ENCODE results near the gene CADM1. TPM values are rescaled to one million over a fixed set of nuclear protein-coding genes. Genes with fewer than 3 reads are reported as not detected.
A peak's percentile ranks its signal among the peaks of the same experiment; 100 is the strongest.

Gene CADM1
- total and polyA plus RNA-seq, 9 of the 15 experiments (the other 6 are each of a cell fraction or from before 2014, with no cell fraction given), result 0.42 TPM; not detected in 8

DNA sequence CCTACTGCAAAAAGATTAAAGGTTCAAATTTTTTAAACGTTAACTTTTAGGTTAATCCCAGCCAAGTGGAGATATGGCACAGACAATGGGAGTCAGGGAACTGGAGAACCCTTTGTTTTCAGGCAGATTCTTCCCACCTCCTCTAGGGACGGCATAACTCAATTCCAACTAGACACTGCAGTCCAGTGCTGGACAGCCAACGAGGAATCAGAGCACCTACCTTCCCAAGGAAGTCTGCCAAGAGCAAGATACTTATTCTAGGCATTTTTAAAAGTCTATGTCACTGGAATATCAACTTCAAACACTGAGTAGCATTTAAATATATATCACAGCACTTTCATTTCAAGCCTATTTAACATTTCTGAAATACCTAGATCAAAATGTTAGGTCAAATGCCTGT lies 7.3 kb downstream of the CADM1 start:
- Histone ChIP-seq H3K9me3 (replicated peaks; ENCODE audit: control insufficient read depth, insufficient read depth, low read depth, low read length) (no peaks in the 10 kb centered on the region), H3K9ac (ENCODE audit: insufficient read depth in 1 of 2, low read depth in 2 of 2, low read length in 2 of 2) (no peak overlapping the region), H3K4me2 (ENCODE audit: insufficient read depth, low read length) (no peak overlapping the region), H3K4me1 (replicated peaks in 1 of 2; ENCODE audit: control insufficient read depth in 2 of 2, insufficient read depth in 2 of 2, low read length in 2 of 2) (no peaks in the 10 kb centered on the region), H4K20me1 (replicated peaks; ENCODE audit: control insufficient read depth, insufficient read depth, low read length) (no peaks in the 10 kb centered on the region; the same call in 1 of the 2 replicates), H2AFZ (ENCODE audit: low read depth, low read length) (no peak overlapping the region), H3K27me3 (ENCODE audit: control insufficient read depth in 2 of 2, insufficient read depth in 2 of 2, low read length in 2 of 2) (no peaks in the 10 kb centered on the region), H3K36me3 (ENCODE audit: control insufficient read depth, insufficient read depth, low read length) (no peaks in the 10 kb centered on the region), H3K4me3 (no peak overlapping the region), H3K27ac (ENCODE audit: extremely low read depth, low read depth, low read length) (no peak overlapping the region), H3K9me1 (ENCODE audit: control insufficient read depth, insufficient read depth, low read length) (no peaks in the 10 kb centered on the region), H3K79me2 (ENCODE audit: control insufficient read depth, insufficient read depth, low read length) (no peaks in the 10 kb centered on the region)
- ChIA-PET CTCF (ENCODE audit: low intra/inter-chr PET ratio) (no interaction called here), POLR2A (no interaction called here)
- TF ChIP-seq MBD2 (IDR thresholded peaks at IDR 0.05; ENCODE audit: borderline replicate concordance, low read depth) (no peak), ZFPM2 (CRISPR knock-in tag; IDR thresholded peaks at IDR 0.05) (no peak), L3MBTL2 (IDR thresholded peaks at IDR 0.05) (no peak), ZKSCAN8 (CRISPR knock-in tag; IDR thresholded peaks at IDR 0.05) (no peak), SMAD2 (IDR thresholded peaks at IDR 0.05; ENCODE audit: low read depth, low read length) (no peak), TEAD2 (tag; IDR thresholded peaks at IDR 0.05) (no peak), MAFG (tag; conservative IDR thresholded peaks at IDR 0.05) (no peak), HNRNPH1 (optimal IDR thresholded peaks at IDR 0.05; ENCODE audit: low read depth, low read length) (no peak), FIP1L1 (IDR thresholded peaks at IDR 0.05; ENCODE audit: low read depth, low read length, poor library complexity, severe bottlenecking) (no peak), CEBPB (tag; IDR thresholded peaks at IDR 0.05) (no peak), ZNF79 (CRISPR knock-in tag; IDR thresholded peaks at IDR 0.05; ENCODE audit: low read depth) (no peak), SAFB (IDR thresholded peaks at IDR 0.05; ENCODE audit: borderline replicate concordance, low read depth, low read length) (no peak), ZC3H8 (IDR thresholded peaks at IDR 0.05) (no peak), ZFP1 (CRISPR knock-in tag; IDR thresholded peaks at IDR 0.05) (no peak), PHB (CRISPR knock-in tag; IDR thresholded peaks at IDR 0.05) (no peak), NR4A1 (CRISPR knock-in tag; IDR thresholded peaks at IDR 0.05) (no peak), NR4A1 (tag; IDR thresholded peaks at IDR 0.05) (no peak), U2AF1 (optimal IDR thresholded peaks at IDR 0.05; ENCODE audit: low read depth, low read length) (no peak), ZNF57 (CRISPR knock-in tag; IDR thresholded peaks at IDR 0.05) (no peak), PRMT5 (CRISPR knock-in tag; IDR thresholded peaks at IDR 0.05) (no peak)
- TF ChIP-seq, protein P1, sequence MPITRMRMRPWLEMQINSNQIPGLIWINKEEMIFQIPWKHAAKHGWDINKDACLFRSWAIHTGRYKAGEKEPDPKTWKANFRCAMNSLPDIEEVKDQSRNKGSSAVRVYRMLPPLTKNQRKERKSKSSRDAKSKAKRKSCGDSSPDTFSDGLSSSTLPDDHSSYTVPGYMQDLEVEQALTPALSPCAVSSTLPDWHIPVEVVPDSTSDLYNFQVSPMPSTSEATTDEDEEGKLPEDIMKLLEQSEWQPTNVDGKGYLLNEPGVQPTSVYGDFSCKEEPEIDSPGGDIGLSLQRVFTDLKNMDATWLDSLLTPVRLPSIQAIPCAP (CRISPR knock-in tag; IDR thresholded peaks at IDR 0.05; ENCODE audit: borderline replicate concordance), result no peak
- 0% methylated on average over 3 of the region's 3 CpGs for WGBS (ENCODE audit: insufficient coverage, low coverage, missing lambda C conversion rate)
- BruUV-seq (replicated peaks), result no TSS peak
- FAIRE-seq, result no peak
- intact Hi-C loops (cut with micrococcal nuclease) (no loop called here), in situ Hi-C loops (cut with MboI) (no loop called here)
- DNase-seq (ENCODE audit: extremely low read depth in 1 of 4, low spot score in 3 of 4), result peak in 1 of 4 experiments; percentile 1
- no peak for ATAC-seq

All from K562 (cell line).